ENCODE results near the gene NOC2L.
A peak's percentile ranks its signal among the peaks of the same experiment; 100 is the strongest.

The NOC2L gene

DNA sequence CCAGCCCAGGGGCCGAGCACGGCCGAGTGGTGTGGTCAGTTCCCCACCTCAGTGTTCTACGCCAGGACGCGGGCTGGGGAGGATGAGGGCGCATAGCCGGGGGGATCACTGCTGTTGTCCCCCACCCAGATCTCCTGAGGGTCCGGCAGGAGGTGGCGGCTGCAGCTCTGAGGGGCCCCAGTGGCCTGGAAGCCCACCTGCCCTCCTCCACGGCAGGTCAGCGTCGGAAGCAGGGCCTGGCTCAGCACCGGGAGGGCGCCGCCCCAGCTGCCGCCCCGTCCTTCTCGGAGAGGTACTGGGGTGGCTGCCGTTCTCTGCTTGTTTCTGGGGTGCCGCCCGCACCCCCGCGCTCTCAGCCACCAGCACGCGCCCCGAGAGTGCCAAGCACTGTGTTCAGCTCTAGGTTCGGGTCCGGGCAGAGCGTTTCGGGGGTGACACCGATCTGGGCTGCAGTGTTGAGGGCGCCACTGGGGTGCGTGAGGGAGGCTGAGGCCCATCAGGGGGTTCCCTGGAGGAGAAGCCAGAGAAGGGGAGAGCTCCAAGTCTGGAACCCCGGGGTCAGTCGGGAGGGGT is 18.0 kb downstream of the NOC2L start:
- DNase-seq = no peak

DNA sequence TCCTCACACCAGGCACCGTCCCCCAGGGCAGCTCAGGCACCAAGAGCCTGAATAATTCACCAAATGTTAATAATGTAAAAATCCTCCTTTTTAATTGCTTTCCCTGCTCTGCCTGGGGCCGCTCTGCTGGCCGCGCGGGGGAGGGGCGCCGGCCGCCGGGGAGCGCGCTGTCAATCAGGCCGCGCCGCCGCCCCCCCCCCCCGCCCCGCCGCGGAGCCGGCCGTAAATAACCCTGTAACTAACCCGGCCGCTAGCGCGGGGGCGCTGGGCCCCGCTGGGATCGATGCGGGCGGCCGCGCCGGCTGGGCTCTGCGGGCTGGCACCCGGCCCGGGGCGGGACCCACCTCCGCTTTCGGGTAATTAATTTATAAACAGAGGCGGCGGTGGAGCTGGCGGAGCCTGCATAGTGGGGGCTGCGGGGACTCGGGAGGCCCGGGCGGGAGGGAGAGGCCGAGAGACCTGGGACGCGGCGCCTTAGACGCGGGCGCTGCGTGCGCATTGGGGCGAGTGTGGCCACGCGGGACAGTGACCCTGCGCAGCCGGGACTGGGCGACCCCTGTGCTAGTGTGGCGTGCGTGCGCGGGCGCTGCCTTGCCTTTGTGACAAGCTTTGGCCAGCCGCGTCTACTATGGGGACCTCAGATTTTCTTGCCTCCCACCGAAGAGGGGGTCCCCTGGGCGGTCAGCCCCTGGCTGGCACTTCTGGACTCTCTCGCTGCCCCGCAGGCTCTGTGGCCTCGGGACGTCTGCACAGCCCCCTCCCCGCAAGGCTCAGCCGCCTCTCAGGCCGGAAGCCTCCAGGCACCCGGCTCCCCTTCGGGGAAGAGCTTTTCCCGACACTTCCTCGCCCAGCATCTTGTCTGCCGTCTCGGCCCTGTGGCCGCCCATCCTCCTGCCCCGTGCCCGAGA is 18.7 kb downstream of the NOC2L start:
- peak in 1 of 2 experiments; percentile 53 for DNase-seq

- DNase-seq = no peak
Observed at GRCh38 chr1:939511-940106, 19.4 kb downstream of the NOC2L start.

GRCh38 chr1:938711-939489 is 20.2 kb downstream of the NOC2L start:
- DNase-seq = no peak

DNA sequence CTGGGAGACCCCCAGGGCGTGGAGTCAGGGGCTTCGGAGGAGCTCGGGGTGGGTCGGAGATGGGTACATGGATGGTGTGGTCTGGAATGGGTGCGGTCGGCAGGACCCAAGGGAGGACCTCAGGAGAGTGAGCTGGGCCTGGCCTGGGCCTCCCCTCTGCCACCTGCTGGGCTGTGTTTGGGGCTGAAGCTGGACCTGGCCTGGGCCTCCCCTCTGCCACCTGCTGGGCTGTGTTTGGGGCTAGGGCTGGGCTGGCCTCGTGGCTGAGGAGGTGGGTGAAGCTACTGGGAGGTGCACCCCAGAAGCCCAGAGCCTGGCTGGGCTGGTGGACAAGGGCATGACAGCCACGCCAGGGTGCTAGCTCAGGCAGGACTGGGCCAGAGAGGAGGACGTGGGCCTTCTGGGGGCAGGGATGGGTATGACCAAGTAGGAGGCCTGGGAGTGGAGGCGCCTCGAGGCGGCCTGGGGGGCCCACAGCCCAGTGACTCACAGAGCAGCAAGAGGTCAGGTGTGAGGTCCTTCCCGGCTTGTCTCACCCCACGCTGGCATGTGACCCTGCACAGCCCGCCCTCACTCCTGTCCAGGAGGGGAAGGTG is 20.9 kb downstream of the NOC2L start:
- DNase-seq = no peak

- no peak for DNase-seq
Observed at GRCh38 chr1:937521-937920, 21.5 kb downstream of the NOC2L start.

DNA sequence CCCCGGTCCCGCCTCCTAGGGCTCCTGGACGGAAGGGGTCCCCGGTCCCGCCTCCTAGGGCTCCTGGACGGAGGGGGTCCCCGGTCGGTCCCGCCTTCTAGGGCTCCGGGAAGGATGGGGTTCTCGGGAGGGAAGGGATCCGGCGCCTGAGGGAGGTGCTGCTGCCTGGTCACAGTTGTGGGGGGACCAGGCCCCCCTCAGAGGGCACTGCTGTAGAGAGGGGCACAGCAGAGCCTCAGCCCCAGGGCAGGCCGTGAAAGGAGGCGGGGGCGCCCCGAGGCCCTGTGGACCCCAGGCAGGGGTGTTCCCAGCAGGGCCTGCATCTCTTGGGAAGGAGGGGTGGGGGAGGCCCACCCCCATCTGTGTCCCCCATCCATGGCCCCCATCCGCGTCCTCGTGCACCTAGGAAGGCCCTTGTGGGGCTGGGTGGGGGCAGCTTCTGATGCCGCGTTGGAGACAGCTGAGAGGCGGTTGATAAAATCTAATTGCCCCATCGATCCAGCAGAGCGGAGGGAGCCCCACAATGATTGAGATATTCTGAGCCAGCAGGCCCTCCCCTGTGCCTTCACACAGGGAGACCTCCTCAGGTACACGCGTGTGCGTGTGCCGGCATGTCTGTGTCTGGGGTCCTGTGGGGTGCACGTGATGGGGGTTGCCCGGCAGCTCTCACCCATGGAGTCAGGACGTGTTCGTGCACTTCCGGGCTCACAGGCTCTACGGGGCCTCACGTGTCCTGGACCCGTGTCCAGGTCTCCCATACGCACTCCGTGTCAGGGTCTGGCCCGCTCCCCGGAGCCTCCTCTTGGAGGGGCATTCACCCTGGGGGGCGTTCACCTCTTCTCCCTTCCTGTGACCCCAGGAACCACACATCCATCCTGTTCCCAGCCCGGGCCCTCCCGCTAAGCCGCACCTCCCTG is 22.4 kb downstream of the NOC2L start:
- no peak for DNase-seq

- DNase-seq = no peak
Observed at GRCh38 chr1:935751-936231, 23.3 kb downstream of the NOC2L start.

DNA sequence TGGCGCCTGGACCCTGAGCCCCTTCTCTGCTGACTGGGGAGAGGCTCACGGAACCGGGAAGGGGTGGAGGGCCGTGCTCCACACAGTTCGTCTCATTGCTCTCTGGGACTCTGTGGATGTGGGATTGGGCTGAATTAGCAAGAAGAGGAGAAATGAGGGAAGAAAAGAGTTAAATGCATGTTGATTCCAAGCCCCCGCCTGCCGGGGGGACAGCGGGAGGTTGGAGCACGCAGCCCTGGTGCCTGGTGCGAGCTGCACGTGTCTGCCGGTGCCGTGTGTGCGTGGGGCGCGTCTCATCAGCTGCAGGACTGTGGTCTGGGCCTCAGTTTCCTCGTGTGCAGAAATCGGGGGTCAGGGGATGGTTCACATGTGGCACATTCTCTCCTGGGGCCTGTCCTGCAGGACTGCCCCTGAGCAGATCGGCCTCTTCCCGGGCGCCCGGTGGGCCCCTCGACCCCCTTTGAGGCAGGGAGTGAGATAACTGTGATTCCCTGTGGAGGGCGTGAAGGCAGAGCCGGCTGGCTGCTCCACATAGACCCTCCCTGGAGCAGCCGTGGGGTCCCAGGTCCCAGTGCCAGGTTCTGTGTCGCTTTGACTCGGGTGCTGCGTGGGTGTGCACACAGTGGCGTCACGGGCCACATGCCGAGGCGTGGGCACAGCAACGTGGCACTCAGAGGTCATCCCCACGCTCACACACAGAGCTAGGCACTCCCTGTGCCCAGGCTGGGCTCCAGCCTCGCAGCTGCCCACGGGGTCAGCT is 23.9 kb downstream of the NOC2L start:
- DNase-seq = no peak

- DNase-seq = no peak
Observed at GRCh38 chr1:933603-933940, 25.5 kb downstream of the NOC2L start.

GRCh38 chr1:932776-933602 is 26.1 kb downstream of the NOC2L start:
- DNase-seq = no peak

DNA sequence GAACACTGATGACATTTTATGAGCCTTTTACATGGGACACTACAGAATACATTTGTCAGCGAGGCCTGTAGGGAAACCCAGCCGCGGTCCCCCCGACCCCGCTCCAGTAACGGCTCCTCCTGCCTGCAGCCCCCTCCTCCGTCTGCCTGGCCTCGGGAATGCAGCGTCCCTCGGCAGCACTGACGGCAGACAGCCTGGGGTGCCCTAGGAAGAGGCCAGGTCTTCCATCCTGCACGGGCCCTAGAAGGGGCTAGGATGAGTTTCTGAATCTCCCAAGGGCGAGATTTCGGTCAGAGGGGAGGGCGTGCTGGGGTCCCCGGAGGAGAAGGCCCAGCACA is 26.9 kb downstream of the NOC2L start:
- no peak for DNase-seq

DNA sequence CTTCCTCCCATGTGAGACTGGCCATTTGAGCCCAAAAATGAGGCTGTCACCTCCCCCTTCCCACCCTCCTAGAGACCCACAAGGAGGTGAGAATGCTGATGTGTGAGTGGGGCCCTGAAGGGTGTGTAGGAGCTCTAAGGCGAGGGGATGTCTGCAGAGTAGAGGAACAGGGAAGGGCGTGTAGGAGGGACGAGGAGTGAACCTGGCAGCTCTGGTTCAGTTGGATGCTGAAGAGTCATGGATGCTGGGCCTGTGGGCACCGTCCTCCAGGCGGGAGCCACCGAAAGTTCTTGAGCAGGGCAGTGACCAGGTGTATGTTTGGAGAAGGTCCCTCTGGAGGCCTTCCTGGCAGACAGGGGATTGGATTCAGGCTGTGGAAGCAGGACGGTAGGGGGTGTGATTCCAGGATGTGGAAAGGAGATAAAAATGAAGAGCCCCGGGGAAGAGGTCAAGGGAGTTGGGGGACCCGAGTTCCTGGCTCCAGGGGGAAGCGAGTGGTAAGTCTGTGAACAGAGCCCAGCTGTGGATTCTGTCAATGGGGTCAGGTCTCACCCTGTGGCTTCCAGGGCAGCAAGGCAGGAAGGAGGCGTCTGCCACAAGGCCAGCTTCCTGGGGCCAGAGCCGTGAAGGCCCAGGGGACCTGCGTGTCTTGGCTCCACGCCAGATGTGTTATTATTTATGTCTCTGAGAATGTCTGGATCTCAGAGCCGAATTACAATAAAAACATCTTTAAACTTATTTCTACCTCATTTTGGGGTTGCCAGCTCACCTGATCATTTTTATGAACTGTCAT is 27.5 kb downstream of the NOC2L start:
- no peak for DNase-seq

DNA sequence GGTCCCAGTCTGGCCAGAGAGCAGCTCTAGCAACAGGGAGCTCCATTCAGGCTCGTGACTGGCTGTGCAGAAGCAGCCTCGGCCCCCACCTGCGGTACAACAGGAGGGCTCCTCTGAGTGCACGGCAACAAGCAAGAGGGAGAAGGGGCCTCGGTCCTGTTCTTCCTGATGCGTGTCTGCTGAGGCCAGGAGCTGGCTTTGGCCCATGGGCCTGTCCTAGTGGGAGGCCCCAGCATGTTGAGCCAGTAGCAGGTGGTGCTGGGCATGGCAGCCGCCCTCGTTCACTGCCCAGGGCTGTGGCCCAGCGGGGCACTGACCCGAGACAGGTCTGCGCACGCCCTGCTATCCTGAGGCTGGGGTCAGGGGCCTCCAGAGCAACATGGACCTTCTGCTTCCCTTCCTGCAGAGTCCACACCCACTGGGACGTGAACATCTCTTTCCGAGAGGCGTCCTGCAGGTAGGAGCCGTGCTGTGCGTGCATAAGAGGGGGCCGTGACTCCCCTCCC is 28.4 kb downstream of the NOC2L start:
- no peak for DNase-seq

GRCh38 chr1:929712-930632 is 29.1 kb downstream of the NOC2L start:
- no peak for DNase-seq

DNA sequence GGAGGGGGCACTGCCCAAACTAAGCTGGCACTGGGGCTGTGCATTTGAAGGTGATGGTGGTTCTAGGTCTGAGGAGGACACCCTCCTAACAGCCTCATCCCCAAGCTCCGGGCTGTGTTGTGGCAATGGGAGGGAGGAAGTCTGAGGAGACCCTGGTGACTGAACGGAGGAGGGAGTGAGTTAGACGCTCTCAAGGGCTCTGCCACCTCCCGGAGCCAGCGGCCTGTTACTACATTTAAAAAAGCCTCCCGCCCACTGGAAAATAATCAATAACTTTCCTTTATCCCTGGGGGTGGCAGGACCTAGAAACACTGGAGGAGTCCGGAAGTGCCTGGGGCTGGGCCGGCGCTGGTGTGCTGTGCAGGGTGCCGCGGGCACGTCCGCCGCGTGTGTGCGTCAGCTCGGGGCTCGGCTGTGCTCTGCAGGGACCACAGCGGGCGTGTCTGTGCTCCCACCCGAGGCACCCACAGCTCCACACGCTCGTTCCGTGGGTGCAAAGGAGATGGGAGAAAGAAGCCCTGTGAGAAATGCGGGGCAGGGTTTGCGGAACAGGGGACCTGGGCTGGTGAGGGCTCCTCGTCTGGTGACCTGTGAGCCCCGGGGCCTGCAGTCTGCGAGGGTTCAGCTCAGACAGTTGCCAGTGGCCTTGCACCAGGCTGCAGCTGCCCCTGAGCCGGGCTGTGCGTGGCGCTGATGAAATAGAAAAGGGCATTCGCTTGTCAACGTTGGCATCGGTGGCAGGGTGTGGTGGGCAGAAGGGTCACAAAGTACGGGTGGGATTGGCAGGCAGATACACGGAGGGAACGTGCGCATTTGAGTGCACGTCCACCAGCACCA is 30.0 kb downstream of the NOC2L start:
- no peak for DNase-seq

GRCh38 chr1:927748-928147 is 31.3 kb downstream of the NOC2L start:
- no peak for DNase-seq

Data from activated T-cell treated with anti-CD3 and anti-CD28 coated beads, Interleukin-2, amount 50 U/mL, for 48 hours (primary cell).